ENCODE results near the gene GPR27. TPM values are rescaled to one million over a fixed set of nuclear protein-coding genes. Genes with fewer than 3 reads are reported as not detected.

Gene GPR27
- total RNA-seq, 2 donors from 2014 or later = 0.49 to 0.70 TPM

DNA sequence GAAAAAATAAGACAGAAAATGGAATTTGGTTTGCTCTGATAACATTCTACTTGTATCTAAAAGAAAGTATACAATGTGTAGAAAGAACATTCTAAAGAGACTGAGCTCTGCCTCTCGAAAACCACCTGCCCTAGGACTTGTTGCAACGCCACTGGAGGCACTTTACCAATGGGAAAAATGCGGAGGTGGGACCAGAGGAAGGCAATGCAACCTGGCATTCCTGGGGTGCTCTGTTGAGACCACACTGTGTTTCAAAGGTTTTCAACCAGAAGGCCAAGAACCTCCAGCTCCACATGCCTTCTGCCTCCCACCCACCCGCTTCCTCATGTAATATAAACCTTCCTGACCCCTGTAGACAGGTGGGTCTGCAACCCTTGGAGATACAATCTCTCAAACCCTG is 26.8 kb downstream of the GPR27 start:
- DNase-seq = no peak
- ATAC-seq = no peak
- intact Hi-C loops (cut with DNase I, micrococcal nuclease) = no loop called here

DNA sequence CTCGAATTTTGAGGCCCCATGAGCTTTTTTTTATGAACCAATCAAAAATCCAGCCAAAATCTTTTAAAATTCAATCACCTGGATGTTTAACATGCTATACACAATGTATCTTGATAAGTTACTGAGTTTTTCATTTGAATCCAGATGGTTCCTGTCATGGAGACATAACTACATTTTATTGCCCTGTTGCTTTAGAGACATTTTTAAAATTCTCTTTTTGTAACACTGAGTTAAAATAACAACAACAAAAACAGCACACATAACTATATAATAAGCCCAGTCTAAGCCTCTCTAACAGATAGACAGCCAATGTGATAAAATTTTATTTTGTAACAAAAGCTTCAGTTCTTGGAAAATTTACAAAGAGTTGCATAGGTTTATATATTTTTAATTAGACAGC is 29.5 kb downstream of the GPR27 start:
- intact Hi-C loops (cut with DNase I, micrococcal nuclease) = no loop called here
- no peak for ATAC-seq

DNA sequence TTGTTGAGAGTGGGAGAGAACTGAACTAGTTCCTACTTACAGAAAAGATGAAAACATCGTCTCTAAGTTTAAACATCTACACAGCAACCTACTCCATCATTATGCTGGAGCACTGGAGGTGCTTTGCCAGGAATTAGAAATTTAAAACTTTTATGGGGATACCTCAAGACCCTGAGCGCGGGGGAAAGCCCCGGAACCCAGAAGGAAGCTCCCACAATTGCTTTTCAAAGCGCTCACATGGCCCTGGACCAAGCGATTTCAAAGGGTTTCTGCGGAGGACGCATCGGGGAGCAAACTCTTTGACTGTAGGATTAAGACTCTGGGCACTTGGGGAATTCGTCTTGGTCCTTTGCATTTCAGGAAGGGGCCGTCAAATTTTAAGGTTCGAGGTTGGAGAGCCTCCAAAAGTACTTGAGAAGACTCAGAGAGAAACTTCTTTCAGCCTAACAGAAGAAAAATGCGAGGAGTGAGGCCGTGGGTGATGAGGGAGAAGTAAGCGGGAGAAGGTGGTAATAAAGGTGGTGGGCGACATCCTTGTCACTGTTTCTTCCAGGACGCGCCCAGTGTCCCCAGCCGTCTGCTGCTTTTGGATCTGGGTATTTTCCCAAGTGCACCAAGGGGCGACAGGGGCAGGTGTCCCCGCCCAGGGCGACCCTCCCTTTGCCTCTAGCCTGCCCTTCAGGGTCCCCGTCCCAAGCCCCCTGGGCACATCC is 30.7 kb downstream of the GPR27 start:
- no peak for DNase-seq
- intact Hi-C loops (cut with DNase I, micrococcal nuclease) = no loop called here
- ATAC-seq = no peak

More for the DNA sequence above, 29.5 kb downstream of the GPR27 start:
- no peak for DNase-seq

DNA sequence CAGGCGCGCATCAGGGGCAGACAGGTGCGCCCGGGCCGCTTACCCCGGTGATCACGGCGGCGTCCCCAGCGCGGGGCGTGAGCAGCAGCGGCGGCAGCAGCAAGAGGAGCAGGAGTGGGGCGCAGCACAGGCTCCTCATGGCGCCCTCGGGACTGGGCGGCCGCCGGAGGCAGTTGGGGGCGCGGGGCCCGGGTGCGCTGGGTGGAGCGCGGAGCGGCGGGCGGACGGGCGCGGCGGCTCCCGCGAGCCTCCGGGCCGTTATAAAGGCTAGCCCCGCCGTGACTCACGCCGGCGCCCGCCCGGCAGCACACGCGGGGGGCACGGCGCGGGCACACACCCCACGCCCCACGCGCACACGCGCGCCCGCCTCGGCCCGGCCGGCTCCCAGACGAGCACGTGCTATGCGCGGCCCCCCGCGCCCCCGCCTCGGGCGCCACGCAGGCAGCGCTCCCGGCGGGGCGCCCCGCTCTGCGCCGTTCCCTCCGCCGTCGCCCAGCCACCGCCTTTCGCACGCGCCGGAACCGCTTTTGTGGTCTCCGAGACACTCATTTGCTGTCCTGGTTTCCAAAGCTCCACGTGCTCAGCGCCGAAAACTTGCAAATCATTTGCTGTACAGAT is 31.4 kb downstream of the GPR27 start, which contains the start of gene PROK2:
PROK2 (minus strand) TSS at position 235 of the 618 bp plus-strand sequence; CDS start at position 139, 96 bp downstream.
- intact Hi-C loops (cut with DNase I, micrococcal nuclease) = no loop called here
- DNase-seq (no peak), ATAC-seq (no peak)

DNA sequence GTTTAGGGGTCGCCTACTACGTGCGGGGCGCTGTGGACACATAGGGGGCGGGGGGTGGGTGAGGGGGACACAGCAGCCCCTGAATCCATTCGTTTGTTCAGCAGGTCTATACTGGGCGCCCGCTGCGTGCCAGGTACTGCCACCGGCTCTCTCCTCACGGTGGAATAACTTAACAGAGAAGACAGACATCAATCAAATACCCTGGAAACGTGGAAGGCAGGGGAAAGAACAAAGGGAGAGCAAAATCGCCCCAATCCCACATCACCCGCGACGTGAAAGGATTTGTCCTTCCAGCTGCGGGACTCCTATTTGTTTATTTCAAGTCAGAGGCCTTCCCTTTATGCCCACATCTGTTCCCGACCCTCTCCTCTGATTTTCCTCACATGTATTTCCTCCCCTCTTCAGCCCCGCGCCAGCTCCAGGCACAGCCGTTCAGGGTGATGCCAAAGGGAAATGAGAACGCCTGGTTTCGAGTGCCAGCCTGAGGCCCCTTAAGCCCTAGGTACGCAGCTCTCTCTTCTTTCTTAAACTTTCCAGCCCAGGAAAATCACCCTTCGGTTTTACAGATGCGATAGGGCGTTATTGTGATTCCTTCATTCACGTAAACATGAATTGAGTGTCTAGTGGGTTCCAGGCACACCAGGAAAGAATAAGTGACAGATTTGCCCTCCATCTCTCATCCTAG is 32.0 kb downstream of the GPR27 start:
- no peak for DNase-seq
- intact Hi-C loops (cut with DNase I, micrococcal nuclease) = no loop called here

DNA sequence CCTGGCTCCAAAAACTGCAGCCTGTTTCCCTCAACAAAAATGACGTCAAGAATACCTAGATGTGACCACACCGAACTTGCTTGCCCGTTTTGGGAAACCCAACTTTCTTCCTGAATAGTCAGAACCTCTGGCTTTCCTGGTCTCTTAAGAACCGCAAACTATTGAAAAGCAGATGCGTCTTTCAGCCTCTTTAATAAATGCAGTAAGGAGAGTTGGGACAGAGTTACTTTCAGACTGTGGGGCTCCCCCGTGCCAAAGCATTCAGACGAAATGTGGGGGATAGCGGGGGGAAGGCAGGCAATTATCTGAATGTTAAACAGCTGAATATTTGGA is 32.5 kb downstream of the GPR27 start:
- intact Hi-C loops (cut with DNase I, micrococcal nuclease) = no loop called here
- ATAC-seq = no peak
- DNase-seq = no peak

More for the DNA sequence above, 32.0 kb downstream of the GPR27 start:
- no peak for ATAC-seq

DNA sequence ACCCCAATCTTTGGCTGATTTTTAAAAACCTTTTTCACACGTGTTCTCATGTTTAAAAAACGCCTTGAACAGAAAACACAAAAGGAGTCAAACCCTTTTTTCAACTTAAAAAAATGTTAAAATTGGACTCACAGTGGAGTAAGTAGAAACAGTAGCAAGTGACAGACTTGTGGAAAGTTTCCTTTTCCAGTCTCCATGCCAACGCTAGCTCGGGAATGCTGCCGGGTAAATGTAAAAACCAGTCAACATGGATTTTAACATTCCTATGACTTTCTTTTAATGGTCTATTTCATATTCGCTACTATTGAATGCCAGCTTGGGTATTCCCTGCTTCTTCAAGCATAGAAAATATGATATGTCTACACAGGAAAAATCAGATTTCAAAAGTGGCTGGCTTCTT is 32.9 kb downstream of the GPR27 start:
- intact Hi-C loops (cut with DNase I, micrococcal nuclease) = no loop called here
- DNase-seq (no peak), ATAC-seq (no peak)

DNA sequence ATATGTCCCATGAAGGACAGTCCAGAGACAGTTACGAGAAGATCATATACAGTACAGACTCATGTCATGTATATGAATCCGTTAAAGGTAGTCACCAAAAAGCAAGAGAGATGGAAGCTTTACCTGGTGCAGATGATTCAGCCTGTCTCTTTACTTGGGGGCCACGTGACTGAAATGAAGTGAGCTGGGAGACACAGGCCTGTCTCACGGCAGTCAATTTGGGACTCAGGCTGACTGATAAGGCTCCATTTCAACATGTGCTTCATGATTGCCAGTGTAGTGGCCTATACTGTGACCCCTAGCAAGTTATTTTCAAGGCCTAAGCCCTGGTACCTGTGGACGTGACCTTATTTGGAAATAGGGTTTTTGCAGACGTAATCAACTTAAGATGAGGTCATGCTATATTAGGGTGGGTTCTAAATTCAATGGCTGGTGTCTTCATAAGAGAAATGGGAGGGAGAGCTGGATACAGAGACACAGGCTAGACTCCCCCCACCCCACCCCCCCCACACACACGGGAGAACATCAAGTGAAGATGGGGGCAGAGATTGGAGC is 34.3 kb downstream of the GPR27 start:
- DNase-seq (no peak), ATAC-seq (no peak)
- intact Hi-C loops (cut with DNase I, micrococcal nuclease) = no loop called here

DNA sequence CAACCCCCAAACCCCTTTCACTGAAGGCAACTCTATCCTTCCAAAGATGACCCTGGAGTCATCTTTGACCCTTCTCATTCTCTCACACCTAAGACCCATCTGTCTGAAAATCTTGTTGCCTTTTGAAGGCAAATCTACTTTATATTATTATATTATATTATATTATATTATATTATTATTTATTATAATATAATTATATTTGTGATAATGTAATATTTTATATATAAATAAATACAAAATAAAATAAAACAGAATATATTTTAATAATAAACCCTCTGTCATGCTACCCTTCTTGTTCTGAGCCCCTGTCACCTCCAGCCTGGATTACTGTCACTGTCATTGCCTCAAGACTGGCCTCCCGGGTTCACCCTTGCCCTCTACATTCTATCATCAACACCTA is 36.3 kb downstream of the GPR27 start:
- DNase-seq (no peak), ATAC-seq (no peak)
- intact Hi-C loops (cut with DNase I, micrococcal nuclease) = no loop called here

DNA sequence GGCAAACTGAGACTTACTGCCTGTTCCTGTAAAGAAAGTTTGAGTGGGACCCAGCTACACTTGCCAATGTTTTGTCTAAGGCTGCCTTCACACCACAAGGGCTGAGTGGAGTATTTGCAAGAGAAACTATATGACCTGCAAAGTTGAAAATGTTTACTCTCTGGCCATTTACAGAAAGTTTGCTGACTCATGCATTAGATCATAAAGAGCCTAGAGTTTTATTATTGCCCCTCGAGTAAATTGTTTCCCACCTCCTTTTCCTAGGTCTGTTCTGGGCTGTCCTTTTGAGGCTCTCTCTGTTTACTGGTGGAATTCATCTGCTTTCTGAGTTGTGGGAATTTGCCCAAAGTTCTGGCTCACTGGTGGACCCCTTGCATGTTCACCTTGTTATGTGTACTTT is 38.0 kb downstream of the GPR27 start:
- intact Hi-C loops (cut with DNase I, micrococcal nuclease) = no loop called here

DNA sequence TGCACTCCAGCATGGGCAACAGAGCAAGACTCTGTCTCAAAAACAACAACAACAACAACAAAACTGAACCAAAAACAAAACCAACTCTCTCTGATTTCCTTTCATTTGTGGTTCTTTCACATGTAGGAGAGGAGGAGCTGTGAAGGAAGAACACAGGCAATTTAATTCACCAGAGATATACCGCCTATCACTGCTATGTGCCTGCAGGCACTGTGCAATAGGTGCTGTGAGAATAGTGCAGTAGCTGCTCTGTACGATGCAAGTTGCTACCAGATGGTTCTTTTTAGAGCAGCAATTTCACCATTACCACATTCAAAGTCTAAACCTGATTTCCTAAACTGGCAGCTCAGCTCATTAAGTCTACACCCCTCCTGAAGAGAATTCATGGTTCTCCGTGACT is 42.6 kb downstream of the GPR27 start:
- ATAC-seq = no peak
- no peak for DNase-seq
- intact Hi-C loops (cut with DNase I, micrococcal nuclease) = no loop called here

More for the DNA sequence above, 38.0 kb downstream of the GPR27 start:
- DNase-seq (no peak), ATAC-seq (no peak)

DNA sequence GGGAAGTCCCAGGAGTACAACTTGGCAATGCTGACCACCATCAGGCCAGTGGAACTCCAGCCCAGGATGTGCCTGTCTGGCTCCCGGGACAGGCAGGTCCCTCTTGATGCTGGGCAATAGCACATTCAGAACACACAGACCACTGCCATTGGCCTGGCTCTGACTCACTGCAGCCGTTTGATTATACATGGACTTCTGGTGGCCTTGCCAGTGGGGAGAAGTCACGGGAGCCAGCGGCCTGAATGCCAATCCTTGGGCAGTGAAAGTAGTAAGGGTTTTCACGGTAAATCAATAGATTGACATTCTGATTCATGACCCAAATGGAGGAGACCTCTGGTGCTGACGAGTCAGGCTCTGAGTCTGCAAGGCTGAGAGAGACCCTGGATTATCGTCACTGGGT is 43.8 kb downstream of the GPR27 start:
- DNase-seq = no peak
- intact Hi-C loops (cut with DNase I, micrococcal nuclease) = no loop called here
- no peak for ATAC-seq

DNA sequence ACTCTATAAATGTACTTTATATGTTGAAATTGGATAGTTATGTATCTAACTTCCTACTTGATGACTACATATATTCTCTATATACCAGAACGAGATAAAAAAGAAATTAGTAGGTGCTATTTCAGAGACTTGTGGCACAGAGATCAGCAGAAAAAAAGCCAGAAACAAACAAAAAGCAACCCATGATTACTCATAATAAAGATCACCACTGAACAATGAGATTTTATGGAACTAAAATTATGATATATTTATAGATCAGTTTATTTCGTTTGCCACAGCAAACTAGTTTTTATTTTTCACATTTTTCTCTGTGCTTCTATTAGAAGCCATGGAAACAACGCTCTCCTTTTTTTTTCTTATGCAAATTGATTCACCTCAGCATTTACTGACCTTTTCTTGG is 46.4 kb downstream of the GPR27 start:
- intact Hi-C loops (cut with DNase I, micrococcal nuclease) = no loop called here
- DNase-seq = no peak
- ATAC-seq = no peak

DNA sequence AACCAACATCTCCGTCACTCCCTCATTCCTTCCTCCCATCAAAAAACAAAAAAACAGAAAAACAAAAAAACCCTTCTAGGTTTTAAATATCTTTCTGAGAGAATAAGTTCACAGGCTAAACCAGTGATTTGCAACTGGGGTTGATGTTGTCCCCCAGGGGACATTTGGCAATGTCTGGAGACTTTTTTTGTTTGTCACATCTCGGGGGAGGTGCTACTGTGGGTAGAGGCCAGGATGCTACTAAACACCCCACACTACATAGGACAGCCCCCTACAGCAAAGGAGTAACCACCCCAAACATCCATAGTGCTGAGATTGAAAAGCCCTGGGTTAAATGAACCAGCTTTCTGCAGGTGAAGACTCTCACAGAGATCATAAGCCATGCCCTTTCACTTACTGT is 48.3 kb downstream of the GPR27 start:
- intact Hi-C loops (cut with DNase I, micrococcal nuclease) = no loop called here
- no peak for DNase-seq
- no peak for ATAC-seq

DNA sequence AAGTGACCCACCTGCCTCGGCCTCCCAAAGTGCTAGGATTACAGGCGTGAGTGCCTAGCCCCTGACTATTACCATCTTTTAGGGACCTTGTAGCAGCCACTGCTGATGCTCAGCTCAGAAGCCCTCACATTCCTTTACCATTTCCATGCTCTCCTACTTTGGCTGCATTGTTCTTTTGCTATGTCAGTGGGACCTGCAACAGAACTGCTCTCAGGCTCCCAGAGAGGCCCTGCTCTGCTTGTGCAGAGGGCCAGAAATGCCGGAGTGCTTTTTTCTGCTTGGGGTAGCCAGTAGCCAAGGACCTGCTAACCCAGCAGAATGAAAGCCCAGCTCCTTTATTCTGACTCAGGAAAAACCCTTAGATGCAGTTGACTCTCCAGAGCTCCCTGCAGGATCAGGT is 49.6 kb downstream of the GPR27 start:
- no peak for ATAC-seq
- DNase-seq = no peak
- intact Hi-C loops (cut with DNase I, micrococcal nuclease) = no loop called here

DNA sequence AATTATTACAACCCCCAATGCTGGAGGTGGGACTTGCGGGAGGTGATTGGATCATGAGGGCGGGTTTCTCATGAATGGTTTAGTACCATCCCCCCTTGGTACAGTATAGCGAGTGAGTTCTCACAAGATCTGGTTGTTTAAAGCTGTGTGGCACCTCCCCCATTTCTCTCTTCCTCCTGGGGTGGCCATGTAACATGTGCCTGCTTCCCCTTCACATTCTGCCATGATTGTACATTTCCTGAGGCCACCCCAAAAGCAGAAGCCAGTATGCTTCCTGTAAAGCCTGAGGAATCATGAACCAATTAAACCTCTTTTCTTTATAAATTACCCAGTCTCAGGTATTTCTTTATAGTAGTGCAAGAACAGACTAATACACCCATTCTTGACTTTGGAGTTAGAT is 51.5 kb downstream of the GPR27 start:
- no peak for ATAC-seq
- no peak for DNase-seq
- intact Hi-C loops (cut with DNase I, micrococcal nuclease) = no loop called here

DNA sequence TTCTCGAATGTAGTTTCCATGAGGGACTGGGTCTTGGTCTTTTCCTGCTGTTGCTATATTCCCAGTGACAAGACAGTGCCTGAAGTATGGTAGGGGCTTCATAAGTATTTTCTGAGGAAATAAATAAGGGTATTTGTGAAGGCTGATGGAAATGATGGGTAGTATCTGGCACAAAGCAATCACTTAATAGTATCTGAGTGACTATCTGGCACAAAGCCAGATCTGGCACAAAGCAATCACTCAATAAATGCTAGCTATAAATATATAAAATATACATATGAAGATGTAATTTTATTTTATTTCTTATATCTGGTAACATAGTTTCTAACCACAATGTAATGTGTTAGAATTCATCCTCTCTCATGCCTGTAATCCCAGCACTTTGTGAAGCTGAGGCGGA is 52.0 kb downstream of the GPR27 start:
- DNase-seq (no peak), ATAC-seq (no peak)
- intact Hi-C loops (cut with DNase I, micrococcal nuclease) = no loop called here

Measured in left colon (tissue), 2 donors.